Stimulated activated CD8-positive, alpha-beta memory T cell treated with anti-CD3 and anti-CD28 coated beads, Interleukin-12 subunit alpha, Interleukin-12 subunit beta, amount 100 ng/mL, for 24 hours (primary cell): ENCODE data around the gene SLC25A11.

Experiments used
- DNase-seq: peaks from one replicate; pipeline ENCODE4 v3.0.0-alpha.2; 2020; ENCODE audit errors: extremely low read depth

The SLC25A11 gene

GRCh38 chr17:4966844-4967538 is 27.1 kb upstream of the SLC25A11 start:
- DNase-seq = peak; percentile 90

GRCh38 chr17:4965311-4965986 is 25.6 kb upstream of the SLC25A11 start:
- no peak for DNase-seq

GRCh38 chr17:4960279-4960922 is 20.6 kb upstream of the SLC25A11 start:
- no peak for DNase-seq

GRCh38 chr17:4959261-4959965 is 19.6 kb upstream of the SLC25A11 start:
- DNase-seq = no peak

- no peak for DNase-seq
Measured at GRCh38 chr17:4958102-4958501, 18.3 kb upstream of the SLC25A11 start.

- DNase-seq = no peak
Measured at GRCh38 chr17:4956493-4957061, 16.7 kb upstream of the SLC25A11 start.

- DNase-seq = no peak
Measured at GRCh38 chr17:4955091-4955490, 15.2 kb upstream of the SLC25A11 start.

- no peak for DNase-seq
Measured at GRCh38 chr17:4953451-4953961, 13.7 kb upstream of the SLC25A11 start.

- DNase-seq = no peak
Measured at GRCh38 chr17:4951486-4951885, 11.6 kb upstream of the SLC25A11 start.

GRCh38 chr17:4950746-4951204 is 10.9 kb upstream of the SLC25A11 start, which contains the start of gene ENO3:
Gene ENO3, plus strand, starts transcription at chr17:4951119. Its CDS starts 711 bp downstream, at chr17:4951830.
- no peak for DNase-seq

- no peak for DNase-seq
Measured at GRCh38 chr17:4950075-4950745, 10.4 kb upstream of the SLC25A11 start.

- peak; percentile 58 for DNase-seq
Measured at GRCh38 chr17:4949321-4950074, 9.7 kb upstream of the SLC25A11 start.

- DNase-seq = peak; percentile 60
Measured at GRCh38 chr17:4948931-4949320, 9.1 kb upstream of the SLC25A11 start.

GRCh38 chr17:4948166-4948930 is 8.5 kb upstream of the SLC25A11 start, which contains the start of gene PFN1:
Gene PFN1, minus strand, starts transcription at chr17:4948530. Its CDS starts 136 bp downstream, at chr17:4948394.
- DNase-seq = peak; percentile 82

GRCh38 chr17:4947411-4948165 is 7.7 kb upstream of the SLC25A11 start:
- no peak for DNase-seq

- no peak for DNase-seq
Measured at GRCh38 chr17:4947010-4947410, 7.2 kb upstream of the SLC25A11 start.

- DNase-seq = no peak
Measured at GRCh38 chr17:4946312-4946976, 6.6 kb upstream of the SLC25A11 start.

- no peak for DNase-seq
Measured at GRCh38 chr17:4945944-4946280, 6.1 kb upstream of the SLC25A11 start.
